Measurements from ENCODE around the gene SAMD9L.

The SAMD9L gene

GRCh38 chr7:93119191-93119905 is 28.8 kb downstream of the SAMD9L start:
- no peak for TF ChIP-seq CTCF (IDR thresholded peaks at IDR 0.05; ENCODE audit: insufficient read depth, low read length, poor library complexity, severe bottlenecking)
- Histone ChIP-seq H4K20me1 (ENCODE audit: low read depth, low read length) (no peaks in the 10 kb centered on the region), H3K4me2 (ENCODE audit: low read depth, low read length, poor library complexity, severe bottlenecking) (no peak overlapping the region), H3K9ac (ENCODE audit: low read length) (no peak overlapping the region), H3K27me3 (ENCODE audit: low read length) (no peaks in the 10 kb centered on the region), H3K27ac (ENCODE audit: low read depth, low read length) (no peak overlapping the region), H3K9me2 (replicated peaks; ENCODE audit: insufficient read depth, low read length) (no peaks in the 10 kb centered on the region), H2AFZ (ENCODE audit: low read depth, low read length, severe bottlenecking) (peak overlapping the region; percentile 68), H3K36me3 (ENCODE audit: low read length) (no peaks in the 10 kb centered on the region), H3K9me3 (ENCODE audit: insufficient read depth, low read length) (no peaks in the 10 kb centered on the region), H3K79me2 (ENCODE audit: insufficient read depth, low read length) (no peaks in the 10 kb centered on the region; the same call in 1 of the 2 replicates), H3F3A (ENCODE audit: insufficient read depth) (no peaks in the 10 kb centered on the region), H3K4me3 (ENCODE audit: insufficient read depth, low read length, poor library complexity, severe bottlenecking) (no peak overlapping the region)

GRCh38 chr7:93117852-93118530 is 30.2 kb downstream of the SAMD9L start, which contains the start of gene SAMD9:
Gene SAMD9 (minus strand): TSS chr7:93117979. CDS start chr7:93106097, 11,882 bp downstream.
- H2AFZ ChIP-seq (ENCODE audit: low read depth, low read length, severe bottlenecking): peak within 1 kb of the TSS; percentile 68
- H3K4me2 ChIP-seq (ENCODE audit: low read depth, low read length, poor library complexity, severe bottlenecking): peak within 1 kb of the TSS; percentile 95
- no peaks in the 10 kb centered on the region for H3K27me3 ChIP-seq (ENCODE audit: low read length)
- H3K36me3 ChIP-seq (ENCODE audit: low read length): no peaks in the 10 kb centered on the region
- no peaks in the 10 kb centered on the region; the same call in 1 of the 2 replicates for H3K79me2 ChIP-seq (ENCODE audit: insufficient read depth, low read length)
- no peaks in the 10 kb centered on the region for H4K20me1 ChIP-seq (ENCODE audit: low read depth, low read length)
- no peaks in the 10 kb centered on the region for H3F3A ChIP-seq (ENCODE audit: insufficient read depth)
- H3K27ac ChIP-seq (ENCODE audit: low read depth, low read length): peak within 1 kb of the TSS; percentile 28; the same call in 1 of the 2 replicates
- no peak for TF ChIP-seq EZH2phosphoT487 (conservative IDR thresholded peaks at IDR 0.05; ENCODE audit: low read length)
- H3K9me2 ChIP-seq (replicated peaks; ENCODE audit: insufficient read depth, low read length): no peaks in the 10 kb centered on the region
- no peaks in the 10 kb centered on the region for H3K9me3 ChIP-seq (ENCODE audit: insufficient read depth, low read length)
- H3K9ac ChIP-seq (ENCODE audit: low read length): peak within 1 kb of the TSS; percentile 42
- peak within 1 kb of the TSS; percentile 62 for H3K4me3 ChIP-seq (ENCODE audit: insufficient read depth, low read length, poor library complexity, severe bottlenecking)

- H2AFZ ChIP-seq (ENCODE audit: low read depth, low read length, severe bottlenecking): peak overlapping the region; percentile 68
- peak overlapping the region; percentile 95 for H3K4me2 ChIP-seq (ENCODE audit: low read depth, low read length, poor library complexity, severe bottlenecking)
- H3K9ac ChIP-seq (ENCODE audit: low read length): peak overlapping the region; percentile 42
- H3K27me3 ChIP-seq (ENCODE audit: low read length): no peaks in the 10 kb centered on the region
- H4K20me1 ChIP-seq (ENCODE audit: low read depth, low read length): no peaks in the 10 kb centered on the region
- no peaks in the 10 kb centered on the region for H3F3A ChIP-seq (ENCODE audit: insufficient read depth)
- H3K36me3 ChIP-seq (ENCODE audit: low read length): no peaks in the 10 kb centered on the region
- no peaks in the 10 kb centered on the region for H3K9me2 ChIP-seq (replicated peaks; ENCODE audit: insufficient read depth, low read length)
- H3K9me3 ChIP-seq (ENCODE audit: insufficient read depth, low read length): no peaks in the 10 kb centered on the region
- no peak for TF ChIP-seq EZH2phosphoT487 (conservative IDR thresholded peaks at IDR 0.05; ENCODE audit: low read length)
- TF ChIP-seq CTCF (IDR thresholded peaks at IDR 0.05; ENCODE audit: insufficient read depth, low read length, poor library complexity, severe bottlenecking): no peak
- H3K27ac ChIP-seq (ENCODE audit: low read depth, low read length): peak overlapping the region; percentile 28; the same call in 1 of the 2 replicates
- H3K79me2 ChIP-seq (ENCODE audit: insufficient read depth, low read length): no peaks in the 10 kb centered on the region; the same call in 1 of the 2 replicates
- H3K4me3 ChIP-seq (ENCODE audit: insufficient read depth, low read length, poor library complexity, severe bottlenecking): peak overlapping the region; percentile 62
These were observed 30.9 kb downstream of the SAMD9L start for GRCh38 chr7:93117327-93117726.

- H3K27me3 ChIP-seq (ENCODE audit: low read length): no peaks in the 10 kb centered on the region
- no peaks in the 10 kb centered on the region; the same call in 1 of the 2 replicates for H3K79me2 ChIP-seq (ENCODE audit: insufficient read depth, low read length)
- H3K9ac ChIP-seq (ENCODE audit: low read length): no peak overlapping the region
- TF ChIP-seq EZH2phosphoT487 (conservative IDR thresholded peaks at IDR 0.05; ENCODE audit: low read length) (no peak), CTCF (IDR thresholded peaks at IDR 0.05; ENCODE audit: insufficient read depth, low read length, poor library complexity, severe bottlenecking) (no peak)
- H3K4me3 ChIP-seq (ENCODE audit: insufficient read depth, low read length, poor library complexity, severe bottlenecking): no peak overlapping the region
- no peaks in the 10 kb centered on the region for H3K36me3 ChIP-seq (ENCODE audit: low read length)
- H3K9me3 ChIP-seq (ENCODE audit: insufficient read depth, low read length): no peaks in the 10 kb centered on the region
- peak overlapping the region; percentile 95 for H3K4me2 ChIP-seq (ENCODE audit: low read depth, low read length, poor library complexity, severe bottlenecking)
- no peak overlapping the region for H3K27ac ChIP-seq (ENCODE audit: low read depth, low read length)
- no peaks in the 10 kb centered on the region for H4K20me1 ChIP-seq (ENCODE audit: low read depth, low read length)
- H3K9me2 ChIP-seq (replicated peaks; ENCODE audit: insufficient read depth, low read length): no peaks in the 10 kb centered on the region
- no peak overlapping the region for H2AFZ ChIP-seq (ENCODE audit: low read depth, low read length, severe bottlenecking)
- no peaks in the 10 kb centered on the region for H3F3A ChIP-seq (ENCODE audit: insufficient read depth)
These were observed 32.4 kb downstream of the SAMD9L start for GRCh38 chr7:93115796-93116195.
